GM12892 (cell line): ENCODE data around the gene DUS3L.

ENCODE experiments used
- POLR2A ChIP-seq: IDR thresholded peaks from 2 replicates; pipeline ENCODE4 v1.6.1; 2011; ENCODE audit warnings: low read depth, low read length, control low read depth
- POLR2AphosphoS5 ChIP-seq: IDR thresholded peaks from 2 replicates; pipeline ENCODE4 v1.6.1; 2011; ENCODE audit warnings: low read depth, low read length, control low read depth
- TAF1 ChIP-seq: IDR thresholded peaks from 2 replicates; pipeline ENCODE4 v1.6.1; 2011; ENCODE audit warnings: low read depth, mild to moderate bottlenecking, control low read depth, low read length, borderline replicate concordance

GRCh38 chr19:5829567-5830310, 38.8 kb upstream of the DUS3L start:
- TF ChIP-seq POLR2AphosphoS5 (no peak), POLR2A (no peak), TAF1 (no peak)
